MM.1S (cell line): ENCODE data around the gene LRRC28.

Source experiments
- CTCF ChIP-seq: fragments of 300-600 bp; sonication (generic); IDR thresholded peaks from 2 replicates; pipeline ENCODE4 v1.5.1; 2016; ENCODE audit warnings: antibody characterized with exemption, low read length, mixed read lengths
- EZH2 ChIP-seq: fragments of 300-600 bp; sonication (generic); optimal IDR thresholded peaks from 2 replicates; pipeline ENCODE3; 2017; ENCODE audit warnings: low read depth, mild to moderate bottlenecking, antibody characterized with exemption, low read length, mixed read lengths

GRCh38 chr15:99439524-99439835, 188.2 kb downstream of the LRRC28 start:
- TF ChIP-seq CTCF, result no peak
- no peak for TF ChIP-seq EZH2
